ENCODE data around the gene CACNA1S.

- TF ChIP-seq CTCF (IDR thresholded peaks at IDR 0.05; ENCODE audit: insufficient read depth, low read length, poor library complexity, severe bottlenecking), result peak; percentile 59
- TF ChIP-seq EZH2phosphoT487 (conservative IDR thresholded peaks at IDR 0.05; ENCODE audit: low read length), result no peak
Measured at GRCh38 chr1:201149400-201149799, 37.2 kb upstream of the CACNA1S start.
